Activated CD8-positive, alpha-beta T cell treated with anti-CD3 and anti-CD28 coated beads for 36 hours (primary cell): Measurements from ENCODE around the gene SPART. TPM values are rescaled to one million over a fixed set of nuclear protein-coding genes. Genes with fewer than 3 reads are reported as not detected.

Experiments
- ATAC-seq: fragments of 200-7000 bp; cut with Tn5 transposase; one replicate; pipeline ENCODE4 v1.10.0; 2021; ENCODE audit warnings: mild to moderate bottlenecking, moderate library complexity
- CTCF ChIA-PET: fragments of 350-600 bp; sonication (Branson Sonifier 250); formaldehyde crosslinking; loops from one replicate; lab custom pipeline; 2021; ENCODE audit warnings: antibody characterized with exemption; lab: Charles Lee
- POLR2A ChIA-PET: fragments of 350-600 bp; sonication (Branson Sonifier 250); formaldehyde crosslinking; loops from one replicate; lab custom pipeline; 2021; ENCODE audit warnings: antibody characterized with exemption; lab: Charles Lee
- DNase-seq: peaks from one replicate; pipeline ENCODE4 v3.0.0-alpha.2; 2020
- H3K27ac Mint-ChIP-seq: one replicate; pipeline ENCODE4 v1.8.0; 2021; ENCODE audit warnings: mild to moderate bottlenecking, mixed read lengths
- H3K27me3 Mint-ChIP-seq: one replicate; pipeline ENCODE4 v1.8.0; 2021; ENCODE audit warnings: mixed read lengths
- H3K36me3 Mint-ChIP-seq: one replicate; pipeline ENCODE4 v1.8.0; 2021; ENCODE audit warnings: low read depth, mixed read lengths
- H3K4me1 Mint-ChIP-seq: one replicate; pipeline ENCODE4 v1.8.0; 2021; ENCODE audit warnings: low read depth, mixed read lengths
- H3K4me3 Mint-ChIP-seq: one replicate; pipeline ENCODE4 v1.8.0; 2021; ENCODE audit warnings: mild to moderate bottlenecking, moderate library complexity, mixed read lengths
- H3K9me3 Mint-ChIP-seq: one replicate; pipeline ENCODE4 v1.8.0; 2021; ENCODE audit warnings: mixed read lengths
- CTCF ChIP-seq: fragments of 200-600 bp; IDR thresholded peaks from one replicate; pipeline ENCODE4 v1.8.0; 2022; ENCODE audit warnings: antibody characterized with exemption, mild to moderate bottlenecking
- intact Hi-C: fragments of 100-400 bp; cut with micrococcal nuclease; formaldehyde crosslinking; loops from one replicate; pipeline ENCODE4 v1.10.0; 2022
- total RNA-seq, 2 experiments: library from RNA; stranded (reverse); gene quantifications; one replicate each; pipeline ENCODE4 v1.2.3, GENCODE V29; 2021

SPART gene
- total RNA-seq, 2 experiments from 2014 or later: 16.0 to 16.4 TPM

GRCh38 chr13:36355632-36356031 is 9.4 kb upstream of the SPART start:
- DNase-seq: no peak
- H3K36me3 Mint-ChIP-seq: no peaks in the 10 kb centered on the region
- no peak overlapping the region for H3K27ac Mint-ChIP-seq
- H3K9me3 Mint-ChIP-seq: no peaks in the 10 kb centered on the region
- H3K4me1 Mint-ChIP-seq: no peaks in the 10 kb centered on the region
- no peak for TF ChIP-seq CTCF
- ChIA-PET CTCF (interaction anchor here (1.2 to 1.4 kb wide), 2 partner anchors 10 to 380 kb away, joined by 4 read pairs; partner anchors contain the start of gene SPART), POLR2A (no interaction called here)
- intact Hi-C loops: no loop called here
- no peak overlapping the region for H3K4me3 Mint-ChIP-seq
- peaks cover 3% of the 10 kb centered on the region for H3K27me3 Mint-ChIP-seq
- ATAC-seq: no peak

GRCh38 chr13:36354842-36355623 is 8.8 kb upstream of the SPART start:
- Mint-ChIP-seq H3K27me3 (peaks cover 4% of the 10 kb centered on the region), H3K9me3 (no peaks in the 10 kb centered on the region), H3K36me3 (no peaks in the 10 kb centered on the region), H3K27ac (no peak overlapping the region), H3K4me3 (no peak overlapping the region), H3K4me1 (no peaks in the 10 kb centered on the region)
- POLR2A ChIA-PET: no interaction called here
- intact Hi-C loops: no loop called here
- DNase-seq (no peak), ATAC-seq (no peak)
- no peak for TF ChIP-seq CTCF
- CTCF ChIA-PET: interaction anchor here (1.2 to 1.4 kb wide), 2 partner anchors 9 to 380 kb away, joined by 4 read pairs; partner anchors contain the start of gene SPART

DNA sequence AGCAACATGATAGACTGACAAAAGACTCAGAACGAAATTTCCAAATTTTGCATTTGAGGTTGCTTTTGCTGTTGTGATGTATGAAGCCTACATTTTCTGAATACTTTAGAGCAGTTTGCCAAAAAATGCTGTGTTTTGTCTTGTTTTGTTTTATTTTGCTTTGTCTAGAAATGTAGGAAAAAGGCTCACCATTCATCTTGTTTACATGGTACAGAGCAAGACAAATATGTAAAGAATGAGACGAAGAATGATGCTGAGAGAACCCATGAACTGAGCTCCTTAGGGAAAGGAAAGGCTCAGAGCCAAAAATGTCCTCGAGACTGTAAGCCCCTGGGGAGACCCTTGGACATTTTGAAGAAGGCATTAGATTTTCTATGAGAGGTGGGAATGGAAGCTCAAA is 6.8 kb upstream of the SPART start:
- POLR2A ChIA-PET: no interaction called here
- no peaks in the 10 kb centered on the region for H3K36me3 Mint-ChIP-seq
- no peak overlapping the region for H3K4me3 Mint-ChIP-seq
- H3K4me1 Mint-ChIP-seq: no peaks in the 10 kb centered on the region
- intact Hi-C loops: no loop called here
- H3K27ac Mint-ChIP-seq: no peak overlapping the region
- H3K27me3 Mint-ChIP-seq: peaks cover 4% of the 10 kb centered on the region
- no peak for ATAC-seq
- TF ChIP-seq CTCF: no peak
- no peak for DNase-seq
- no peaks in the 10 kb centered on the region for H3K9me3 Mint-ChIP-seq
- CTCF ChIA-PET: no interaction called here

GRCh38 chr13:36352350-36352749 is 6.2 kb upstream of the SPART start:
- ChIA-PET CTCF (no interaction called here), POLR2A (no interaction called here)
- Mint-ChIP-seq H3K27ac (no peak overlapping the region), H3K4me3 (no peak overlapping the region), H3K9me3 (no peaks in the 10 kb centered on the region), H3K36me3 (no peaks in the 10 kb centered on the region), H3K4me1 (no peaks in the 10 kb centered on the region), H3K27me3 (peaks cover 2% of the 10 kb centered on the region)
- no peak for DNase-seq
- intact Hi-C loops: no loop called here
- no peak for ATAC-seq
- TF ChIP-seq CTCF: no peak

DNA sequence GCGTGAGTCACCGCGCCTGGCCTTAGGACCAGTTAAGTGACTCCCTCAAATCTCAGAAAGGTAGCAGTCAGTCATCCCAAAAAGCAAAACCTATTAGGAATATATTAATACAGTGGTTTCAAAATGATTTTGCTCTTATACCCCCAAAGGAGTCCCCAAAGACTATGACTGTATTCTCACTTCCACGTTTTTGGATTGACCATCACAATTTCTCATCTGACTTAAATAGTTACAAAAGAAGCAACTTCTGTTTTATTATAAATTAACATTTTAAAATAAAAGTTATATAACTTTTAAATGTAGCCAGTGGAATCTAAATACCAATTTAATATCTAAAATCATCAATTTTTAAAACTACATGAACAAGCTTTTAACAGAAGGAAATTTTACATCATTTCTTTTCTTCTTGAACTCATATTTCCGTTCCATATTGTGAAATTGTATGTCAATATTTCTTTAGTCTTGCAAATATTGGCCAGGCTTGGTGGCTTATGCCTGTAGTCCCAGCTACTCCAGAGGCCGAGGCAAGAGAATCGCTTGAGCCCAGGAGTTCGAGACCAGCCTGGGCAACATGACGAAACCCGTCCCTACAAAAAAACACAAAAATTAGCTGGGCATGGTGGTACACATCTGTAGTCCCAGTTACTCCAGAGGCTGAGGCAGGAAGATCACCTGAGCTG is 1.5 kb upstream of the SPART start:
- Mint-ChIP-seq H3K4me3 (no peak overlapping the region), H3K36me3 (no peaks in the 10 kb centered on the region), H3K4me1 (peaks cover 20% of the 10 kb centered on the region), H3K9me3 (no peaks in the 10 kb centered on the region), H3K27ac (no peak overlapping the region), H3K27me3 (peaks cover 2% of the 10 kb centered on the region)
- POLR2A ChIA-PET: interaction anchor here (1.2 kb wide), 1 partner anchor 20 kb away, joined by 4 read pairs; no protein-coding TSS in a partner anchor
- DNase-seq (no peak), ATAC-seq (no peak)
- intact Hi-C loops: loop anchor here (10.0 kb wide), 1 partner anchor 387 kb away; no protein-coding TSS in a partner anchor
- no peak for TF ChIP-seq CTCF
- CTCF ChIA-PET: interaction anchor here (1.0 to 1.9 kb wide), 7 partner anchors 10 to 388 kb away, joined by 3 to 9 read pairs (median 4); no protein-coding TSS in a partner anchor
